HEK293 (cell line): ENCODE measurements around the gene PHF14.

Experiments used
- CTCF ChIA-PET: fragments of 350-600 bp; formaldehyde crosslinking; extraction: SDS; loops from one replicate; lab custom pipeline; 2021; ENCODE audit warnings: antibody characterized with exemption; lab: Yijun Ruan, JAX
- POLR2A ChIA-PET: fragments of 300-600 bp; formaldehyde crosslinking; extraction: SDS; loops from one replicate; lab custom pipeline; 2020; ENCODE audit warnings: antibody characterized with exemption, inconsistent platforms; lab: Yijun Ruan, JAX
- H3K27ac ChIP-seq: fragments of 200-500 bp; sonication (Bioruptor generic); 2 replicates; pipeline ENCODE4 v1.5.1; 2014; ENCODE audit warnings: low read depth, low read length, control low read depth, inconsistent platforms; ENCODE audit errors: extremely low read depth
- H3K36me3 ChIP-seq, 2 experiments: fragments of 200-500 bp in 1 of 2; sonication (Bioruptor generic) in 1 of 2; 1 replicate in 1 of 2; 2 replicates in 1 of 2; pipeline ENCODE4 v1.5.1; 2014 to 2017; ENCODE audit warnings: inconsistent platforms in 2 of 2, low read length in 2 of 2; ENCODE audit not compliant: control insufficient read depth in 2 of 2, insufficient read depth in 1 of 2
- H3K4me1 ChIP-seq: fragments of 200-500 bp; sonication (Bioruptor generic); 2 replicates; pipeline ENCODE4 v1.5.1; 2014; ENCODE audit warnings: mild to moderate bottlenecking, low read length, inconsistent platforms; ENCODE audit not compliant: control insufficient read depth, insufficient read depth
- H3K4me3 ChIP-seq: 2 replicates; pipeline ENCODE4 v1.5.1; 2011; ENCODE audit warnings: low read depth, mild to moderate bottlenecking, control low read depth, low read length, moderate library complexity
- H3K9me3 ChIP-seq: fragments of 200-500 bp; sonication (Bioruptor generic); 2 replicates; pipeline ENCODE4 v1.5.1; 2014; ENCODE audit warnings: low read depth, low read length, inconsistent platforms; ENCODE audit not compliant: control insufficient read depth, insufficient read depth
- EGR2 ChIP-seq: fragments of 450-650 bp; formaldehyde crosslinking; IDR thresholded peaks from 2 replicates; pipeline ENCODE4 v1.5.1; 2016; ENCODE audit warnings: low read depth, missing biosample characterization, missing genetic modification characterization
- GLI4 ChIP-seq: fragments of 450-650 bp; formaldehyde crosslinking; IDR thresholded peaks from 2 replicates; pipeline ENCODE4 v1.5.1; 2016; ENCODE audit warnings: missing biosample characterization, missing genetic modification characterization
- KLF17 ChIP-seq: fragments of 450-650 bp; formaldehyde crosslinking; IDR thresholded peaks from 2 replicates; pipeline ENCODE4 v1.5.1; 2016; ENCODE audit warnings: missing biosample characterization, missing genetic modification characterization
- ZBTB11 ChIP-seq: fragments of 450-650 bp; formaldehyde crosslinking; conservative IDR thresholded peaks from 2 replicates; pipeline ENCODE4 v1.5.1; 2016; ENCODE audit warnings: low read depth, missing biosample characterization, missing genetic modification characterization
- ZBTB17 ChIP-seq: fragments of 450-650 bp; formaldehyde crosslinking; IDR thresholded peaks from 2 replicates; pipeline ENCODE4 v1.5.1; 2016; ENCODE audit warnings: missing biosample characterization, missing genetic modification characterization
- ZBTB6 ChIP-seq: fragments of 450-650 bp; formaldehyde crosslinking; IDR thresholded peaks from 2 replicates; pipeline ENCODE4 v1.5.1; 2017; ENCODE audit warnings: missing biosample characterization, missing genetic modification characterization
- ZNF121 ChIP-seq: fragments of 450-650 bp; formaldehyde crosslinking; IDR thresholded peaks from 2 replicates; pipeline ENCODE4 v1.5.1; 2016; ENCODE audit warnings: missing biosample characterization, missing genetic modification characterization
- ZNF155 ChIP-seq: fragments of 450-650 bp; formaldehyde crosslinking; IDR thresholded peaks from 2 replicates; pipeline ENCODE4 v1.5.1; 2016; ENCODE audit warnings: missing biosample characterization, missing genetic modification characterization
- ZNF16 ChIP-seq: fragments of 450-650 bp; formaldehyde crosslinking; IDR thresholded peaks from 2 replicates; pipeline ENCODE4 v1.5.1; 2016; ENCODE audit warnings: low read depth, missing biosample characterization, missing genetic modification characterization
- ZNF350 ChIP-seq: fragments of 450-650 bp; formaldehyde crosslinking; IDR thresholded peaks from 2 replicates; pipeline ENCODE4 v1.5.0; 2017; ENCODE audit warnings: missing biosample characterization, mild to moderate bottlenecking, missing genetic modification characterization
- ZNF529 ChIP-seq: fragments of 450-650 bp; formaldehyde crosslinking; IDR thresholded peaks from 2 replicates; pipeline ENCODE4 v1.5.1; 2017; ENCODE audit warnings: missing genetic modification characterization, missing biosample characterization; ENCODE audit not compliant: insufficient replicate concordance
- ZNF548 ChIP-seq: fragments of 450-650 bp; formaldehyde crosslinking; IDR thresholded peaks from 2 replicates; pipeline ENCODE4 v1.5.1; 2016; ENCODE audit warnings: missing biosample characterization, missing genetic modification characterization
- ZNF623 ChIP-seq: fragments of 450-650 bp; formaldehyde crosslinking; IDR thresholded peaks from 2 replicates; pipeline ENCODE4 v1.5.1; 2016; ENCODE audit warnings: missing biosample characterization, missing genetic modification characterization
- ZNF677 ChIP-seq: fragments of 450-650 bp; IDR thresholded peaks from 2 replicates; pipeline ENCODE4 v1.5.0; 2018; ENCODE audit warnings: missing biosample characterization, mild to moderate bottlenecking, missing genetic modification characterization, moderate library complexity
- ZNF76 ChIP-seq: fragments of 450-650 bp; formaldehyde crosslinking; IDR thresholded peaks from 2 replicates; pipeline ENCODE4; 2016; ENCODE audit warnings: low read depth, missing biosample characterization, missing genetic modification characterization, borderline replicate concordance
- ZSCAN18 ChIP-seq: fragments of 450-650 bp; formaldehyde crosslinking; IDR thresholded peaks from 2 replicates; pipeline ENCODE4 v1.5.1; 2016; ENCODE audit warnings: missing biosample characterization, missing genetic modification characterization
- ZSCAN30 ChIP-seq: fragments of 450-650 bp; IDR thresholded peaks from 2 replicates; pipeline ENCODE4 v1.5.1; 2018; ENCODE audit warnings: missing biosample characterization, mild to moderate bottlenecking, missing genetic modification characterization, moderate library complexity
- ZSCAN4 ChIP-seq: fragments of 450-650 bp; formaldehyde crosslinking; IDR thresholded peaks from 2 replicates; pipeline ENCODE4 v1.5.1; 2017; ENCODE audit warnings: missing biosample characterization, missing genetic modification characterization
- ZXDB ChIP-seq: fragments of 450-650 bp; formaldehyde crosslinking; IDR thresholded peaks from 2 replicates; pipeline ENCODE4 v1.5.1; 2016; ENCODE audit warnings: missing biosample characterization, missing genetic modification characterization

PHF14 gene

GRCh38 chr7:11120675-11121220 lies 147.1 kb downstream of the PHF14 start:
- POLR2A ChIA-PET = no interaction called here
- no peak overlapping the region for H3K4me3 ChIP-seq
- TF ChIP-seq ZSCAN4 (tag by site-specific recombination) = no peak
- TF ChIP-seq, all 188 proteins: peak for 0
- Histone ChIP-seq H3K36me3 (no peaks in the 10 kb centered on the region), H3K4me1 (no peaks in the 10 kb centered on the region), H3K9me3 (no peaks in the 10 kb centered on the region), H3K27ac (no peak overlapping the region)
- CTCF ChIA-PET = no interaction called here

- H3K27ac ChIP-seq = no peak overlapping the region
- H3K4me1 ChIP-seq = no peaks in the 10 kb centered on the region
- TF ChIP-seq ZBTB17 (tag by site-specific recombination) (no peak), ZNF121 (tag by site-specific recombination) (no peak), ZSCAN30 (tag by site-specific recombination) (no peak), ZBTB11 (no peak), EGR2 (tag by site-specific recombination) (no peak), GLI4 (no peak), ZBTB6 (tag by site-specific recombination) (no peak)
- no peaks in the 10 kb centered on the region for H3K36me3 ChIP-seq
- H3K9me3 ChIP-seq = no peaks in the 10 kb centered on the region
- ChIA-PET CTCF (no interaction called here), POLR2A (no interaction called here)
- no peak overlapping the region for H3K4me3 ChIP-seq
Observed at GRCh38 chr7:11124856-11125559, 151.3 kb downstream of the PHF14 start.

- Histone ChIP-seq H3K4me1 (no peaks in the 10 kb centered on the region), H3K9me3 (no peaks in the 10 kb centered on the region), H3K36me3 (no peaks in the 10 kb centered on the region), H3K4me3 (no peak overlapping the region), H3K27ac (no peak overlapping the region)
- POLR2A ChIA-PET = no interaction called here
- CTCF ChIA-PET = interaction anchor here (0.6 to 1.1 kb wide), 4 partner anchors 9 to 667 kb away, joined by 3 to 8 read pairs (median 4); no protein-coding TSS in a partner anchor
- TF ChIP-seq ZNF529 = no peak
- no peak for TF ChIP-seq ZNF155 (tag by site-specific recombination)
Observed at GRCh38 chr7:11127114-11127785, 153.6 kb downstream of the PHF14 start.

GRCh38 chr7:11127988-11128387 lies 154.3 kb downstream of the PHF14 start:
- no peak overlapping the region for H3K27ac ChIP-seq
- no peaks in the 10 kb centered on the region for H3K36me3 ChIP-seq
- H3K4me3 ChIP-seq = no peak overlapping the region
- H3K4me1 ChIP-seq = no peaks in the 10 kb centered on the region
- CTCF ChIA-PET = no interaction called here
- POLR2A ChIA-PET = no interaction called here
- H3K9me3 ChIP-seq = no peaks in the 10 kb centered on the region
- TF ChIP-seq ZNF623 (tag by site-specific recombination) (no peak), ZNF548 (tag by site-specific recombination) (no peak), ZNF350 (tag by site-specific recombination) (no peak), ZNF16 (no peak), ZXDB (tag by site-specific recombination) (no peak), KLF17 (tag by site-specific recombination) (no peak), ZNF677 (tag by site-specific recombination) (no peak), ZSCAN18 (tag by site-specific recombination) (no peak), ZNF76 (no peak)
